HG02852 (cell line): ENCODE data around the gene PLEKHF1.

ENCODE experiments used
- ATAC-seq: cut with Tn5 transposase; IDR thresholded peaks from one replicate; pipeline ENCODE4 v1.9.1; 2021; ENCODE audit warnings: mild to moderate bottlenecking, moderate library complexity; ENCODE audit not compliant: unreplicated experiment

Gene PLEKHF1

GRCh38 chr19:29634423-29635130 is 30.7 kb upstream of the PLEKHF1 start:
- ATAC-seq = no peak

- ATAC-seq = no peak
These were observed 29.3 kb upstream of the PLEKHF1 start for GRCh38 chr19:29635963-29636362.

DNA sequence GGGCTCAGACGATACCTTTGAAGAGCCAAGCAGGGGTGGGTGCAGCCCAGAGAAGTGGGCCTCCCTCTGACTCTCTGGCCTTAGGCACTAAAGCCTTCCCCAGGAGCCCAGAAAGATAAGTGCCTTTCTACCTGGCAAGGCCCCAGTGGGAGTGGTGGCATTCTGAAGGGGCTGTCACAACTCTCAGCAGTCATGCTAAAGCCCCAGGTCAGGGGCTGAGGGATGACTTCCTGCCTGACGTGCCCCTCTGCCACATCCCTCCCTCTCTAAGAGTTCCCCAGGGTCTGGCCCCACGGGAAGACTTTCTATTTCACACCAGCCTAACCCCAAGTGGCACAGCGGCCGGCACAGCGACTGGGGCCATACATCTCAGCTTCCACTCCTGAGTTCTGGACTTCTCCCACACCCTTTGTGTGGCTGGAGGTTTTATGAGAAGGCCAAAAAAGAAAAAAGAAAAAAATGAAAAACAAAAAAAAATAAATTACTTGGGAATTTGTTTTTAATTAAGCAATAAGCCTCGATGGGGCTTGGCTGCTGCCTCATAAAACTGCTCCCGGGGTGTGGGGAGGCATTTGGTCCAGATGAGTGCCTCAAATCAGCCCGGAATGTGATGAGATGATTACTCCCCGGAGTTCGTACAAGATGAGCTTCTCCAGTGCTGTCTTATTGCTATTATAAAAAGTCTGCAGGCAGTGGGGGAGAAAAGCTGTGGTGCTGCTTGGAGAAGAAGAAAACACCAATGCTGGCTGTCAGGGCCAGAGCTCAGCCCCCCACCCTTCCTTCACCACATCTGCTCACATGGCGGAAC is 28.5 kb upstream of the PLEKHF1 start:
- ATAC-seq = no peak

- no peak for ATAC-seq
These were observed 26.2 kb upstream of the PLEKHF1 start for GRCh38 chr19:29639086-29639485.

- no peak for ATAC-seq
These were observed 25.0 kb upstream of the PLEKHF1 start for GRCh38 chr19:29640231-29640630.

GRCh38 chr19:29641597-29641996 is 23.7 kb upstream of the PLEKHF1 start:
- ATAC-seq = no peak

DNA sequence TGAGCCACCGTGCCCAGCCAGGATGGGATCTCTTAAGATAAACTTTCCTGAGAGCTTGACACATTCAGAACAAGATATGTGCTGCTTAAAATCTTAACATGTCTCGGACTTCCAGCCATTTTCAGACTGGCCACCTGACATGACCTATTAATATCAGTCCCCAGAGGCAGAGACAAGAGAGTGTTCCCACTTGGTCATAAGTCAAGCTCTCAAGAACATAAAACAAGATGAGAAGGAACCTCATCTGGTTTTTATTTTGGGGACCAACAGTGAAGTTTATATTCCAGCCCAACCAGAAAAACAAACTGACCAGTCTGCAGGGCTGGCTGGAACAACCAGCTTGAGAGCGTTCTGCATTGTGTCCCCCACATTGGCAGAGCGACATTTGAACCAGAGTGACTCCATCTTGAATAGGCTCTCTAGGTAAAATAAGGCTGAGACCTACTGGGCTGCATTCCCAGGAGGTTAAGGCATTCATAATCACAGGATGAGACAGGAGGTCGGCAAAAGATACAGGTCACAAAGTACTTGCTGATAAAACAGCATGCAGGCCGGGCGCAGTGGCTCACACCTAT is 21.8 kb upstream of the PLEKHF1 start:
- ATAC-seq = no peak

DNA sequence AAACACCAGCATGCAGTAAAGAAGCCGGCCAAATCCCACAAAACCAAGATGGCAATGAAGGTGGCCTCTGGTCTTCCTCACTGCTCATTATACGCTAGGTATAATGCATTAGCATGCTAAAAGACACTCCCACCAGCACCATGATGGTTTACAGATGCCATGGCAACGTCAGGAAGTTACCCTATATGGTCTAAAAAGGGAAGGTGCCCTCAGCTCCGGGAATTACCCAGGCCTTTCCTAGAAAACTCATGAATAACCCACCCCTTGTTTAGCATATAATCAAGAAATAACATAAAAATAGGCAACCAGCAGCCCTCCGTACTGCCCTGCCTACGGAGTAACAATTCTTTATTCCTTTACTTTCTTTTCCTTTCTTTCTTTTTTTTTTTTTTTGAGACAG is 21.1 kb upstream of the PLEKHF1 start:
- ATAC-seq = no peak

DNA sequence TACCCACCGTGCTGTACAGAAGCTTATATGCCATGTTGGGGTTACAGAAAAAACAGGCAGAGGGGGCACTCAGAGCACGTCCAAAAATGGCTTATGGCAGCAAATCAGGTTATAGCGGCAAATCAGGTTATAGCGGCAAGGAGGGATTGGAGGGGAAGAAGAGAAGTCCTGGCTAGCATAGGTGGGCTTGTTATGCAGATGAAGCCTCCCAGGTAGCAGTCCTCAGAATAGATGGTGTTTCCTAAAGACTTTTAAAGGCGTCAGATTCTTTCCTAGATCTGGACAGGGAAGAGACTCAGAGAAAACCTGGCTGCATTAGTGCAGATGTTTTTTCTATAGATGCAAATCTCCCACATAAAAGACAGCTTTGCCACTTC is 19.8 kb upstream of the PLEKHF1 start:
- ATAC-seq = no peak

- no peak for ATAC-seq
These were observed 19.4 kb upstream of the PLEKHF1 start for GRCh38 chr19:29645911-29646310.

DNA sequence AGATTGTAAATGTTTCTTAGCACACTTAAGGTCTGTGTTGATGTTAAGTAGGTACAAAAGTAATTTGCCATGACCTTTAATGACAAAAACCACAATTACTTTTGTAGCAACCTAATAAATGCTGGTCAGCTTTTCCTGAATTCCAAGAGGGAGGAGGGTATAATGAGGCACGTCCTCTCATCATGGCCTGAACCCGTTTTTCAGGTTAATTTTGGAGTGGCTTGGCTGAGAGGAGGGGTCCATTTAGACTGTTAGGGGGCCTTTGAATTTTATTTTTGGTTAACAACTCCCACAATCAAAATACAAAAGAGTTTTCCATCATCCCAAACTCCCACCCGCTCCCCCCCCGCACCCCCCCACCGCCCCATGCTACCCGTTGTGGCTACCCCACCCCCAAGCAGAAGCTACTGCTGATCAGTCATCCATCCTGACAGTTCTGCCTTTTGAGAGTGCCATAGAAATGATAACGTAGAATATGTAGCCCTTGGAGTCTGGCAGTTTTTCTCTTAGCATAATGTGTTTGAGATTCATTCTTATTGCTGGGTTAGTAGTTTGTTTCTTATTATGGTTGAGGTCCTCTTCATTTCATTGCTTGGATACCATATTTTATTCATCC is 14.4 kb upstream of the PLEKHF1 start:
- no peak for ATAC-seq

DNA sequence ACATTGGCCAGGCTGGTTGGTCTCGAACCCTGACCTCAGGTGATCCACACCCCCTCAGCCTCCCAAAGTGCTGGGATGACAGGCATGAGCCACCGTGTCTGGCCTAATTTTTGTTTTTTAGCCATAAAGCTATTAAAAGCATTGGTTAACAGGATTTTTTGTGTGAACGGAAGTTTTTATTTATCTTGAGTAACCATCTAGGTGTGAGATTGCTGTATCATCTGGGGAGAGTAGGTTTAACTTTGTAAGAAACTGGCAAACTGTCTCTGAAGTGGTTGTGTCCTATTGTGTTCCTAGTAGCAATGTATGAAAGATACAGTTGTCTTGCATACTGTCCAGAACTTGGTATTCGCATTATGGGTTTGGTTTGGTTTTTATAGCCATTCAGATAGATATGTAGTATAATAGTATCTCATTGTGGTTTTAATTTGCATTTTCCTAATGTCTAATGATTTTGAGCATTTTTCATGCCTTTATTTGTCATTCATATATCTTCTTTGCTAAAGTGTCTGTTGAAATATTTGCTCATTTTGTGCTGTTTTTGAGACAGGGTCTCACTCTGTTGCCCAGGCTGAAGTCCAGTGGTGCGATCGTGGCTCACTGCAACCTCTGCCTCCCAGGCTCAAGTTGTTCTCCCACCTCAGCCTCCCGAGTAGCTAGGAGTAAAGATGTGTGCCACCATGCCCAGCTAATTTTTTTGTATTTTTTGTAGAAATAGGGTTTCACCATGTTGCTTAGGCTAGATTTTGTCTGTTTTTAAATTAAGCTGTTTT is 13.5 kb upstream of the PLEKHF1 start:
- ATAC-seq = no peak

DNA sequence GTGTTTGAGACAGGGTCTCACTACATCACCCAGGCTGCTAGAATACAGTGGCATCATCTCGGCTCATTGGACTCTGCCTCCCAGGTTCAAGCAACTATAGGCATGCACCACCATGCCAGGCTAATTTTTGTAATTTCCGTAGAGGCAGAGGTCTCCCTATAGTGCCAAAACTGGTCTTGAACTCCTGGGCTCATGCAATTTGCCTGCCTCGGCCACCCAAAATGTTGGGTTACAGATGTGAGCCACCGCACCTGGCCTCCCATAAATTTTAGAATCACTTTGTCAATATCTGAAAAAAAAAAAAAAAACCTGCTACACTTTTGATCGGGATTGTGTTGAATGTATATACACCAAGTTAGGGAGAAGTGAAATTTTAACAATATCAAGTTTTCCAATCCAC is 11.9 kb upstream of the PLEKHF1 start:
- ATAC-seq = no peak

- no peak for ATAC-seq
These were observed 9.5 kb upstream of the PLEKHF1 start for GRCh38 chr19:29655648-29656335.

- ATAC-seq = no peak
These were observed 6.9 kb upstream of the PLEKHF1 start for GRCh38 chr19:29658221-29658991.

- no peak for ATAC-seq
These were observed 4.4 kb upstream of the PLEKHF1 start for GRCh38 chr19:29660835-29661234.

DNA sequence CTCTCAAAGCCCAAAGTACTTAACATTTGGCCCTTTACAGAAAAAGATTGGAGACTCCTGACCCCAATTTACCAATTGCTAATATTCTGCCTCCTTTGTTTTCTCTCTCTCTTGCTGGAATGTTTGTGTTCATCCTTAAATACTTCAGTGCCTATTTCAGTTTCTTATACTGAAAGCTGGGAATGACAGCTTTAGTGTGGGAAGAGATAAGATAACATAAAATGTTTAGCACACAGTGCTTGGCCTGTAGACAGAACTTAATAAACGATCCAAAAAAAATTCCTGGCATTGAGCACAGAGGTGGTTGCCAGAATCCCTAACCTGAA is 3.0 kb upstream of the PLEKHF1 start:
- ATAC-seq = no peak

GRCh38 chr19:29662604-29663404 is 2.5 kb upstream of the PLEKHF1 start:
- ATAC-seq = no peak
